ENCODE results near the gene PROKR2. TPM values are rescaled to one million over a fixed set of nuclear protein-coding genes. Genes with fewer than 3 reads are reported as not detected.

The PROKR2 gene
- total RNA-seq, 2 experiments from 2014 or later = not detected

- TF ChIP-seq CTCF (IDR thresholded peaks at IDR 0.05) = no peak
- intact Hi-C loops (cut with DNase I, micrococcal nuclease) = no loop called here
- POLR2A ChIA-PET = interaction anchor here (0.9 kb wide), 1 partner anchor 9 kb away, joined by 3 read pairs; no protein-coding TSS in a partner anchor
These were observed 46.0 kb upstream of the PROKR2 start for GRCh38 chr20:5362771-5363170.

GRCh38 chr20:5361176-5361575, 44.4 kb upstream of the PROKR2 start:
- Histone ChIP-seq H3K9me3 (ENCODE audit: control insufficient read depth in 1 of 2, insufficient read depth in 1 of 2, low read length in 2 of 2) (peaks cover 4 to 6% of the 10 kb centered on the region in 2 experiments), H3K27ac (ENCODE audit: low read depth in 1 of 2, low read length in 2 of 2) (no peak overlapping the region), H3K27me3 (ENCODE audit: control insufficient read depth in 1 of 2, insufficient read depth in 2 of 2, low read length in 2 of 2) (peaks cover 0 to 6% of the 10 kb centered on the region in 2 experiments), H3K36me3 (ENCODE audit: insufficient read depth, low read length) (no peaks in the 10 kb centered on the region), H3K4me1 (ENCODE audit: insufficient read depth, low read length) (no peaks in the 10 kb centered on the region), H3K4me3 (ENCODE audit: low read length) (no peak overlapping the region)
- peaks cover 1% of the 10 kb centered on the region for H3K9me3 Mint-ChIP-seq
- TF ChIP-seq CTCF (IDR thresholded peaks at IDR 0.05) = no peak
- DNase-seq = no peak
- no peak overlapping the region for H3K27ac Mint-ChIP-seq
- peaks cover 30% of the 10 kb centered on the region for H3K27me3 Mint-ChIP-seq
- POLR2A ChIA-PET = no interaction called here
- intact Hi-C loops (cut with DNase I, micrococcal nuclease) = no loop called here
- CTCF ChIA-PET = no interaction called here
- no peaks in the 10 kb centered on the region for H3K36me3 Mint-ChIP-seq (ENCODE audit: low read depth)
- no peak for ATAC-seq (ENCODE audit: poor library complexity)
- H3K4me1 Mint-ChIP-seq (ENCODE audit: low read depth) = no peaks in the 10 kb centered on the region
- H3K4me3 Mint-ChIP-seq = no peak overlapping the region

More at GRCh38 chr20:5362771-5363170, 46.0 kb upstream of the PROKR2 start:
- H3K4me1 Mint-ChIP-seq (ENCODE audit: low read depth) = no peaks in the 10 kb centered on the region
- DNase-seq (no peak), ATAC-seq (ENCODE audit: poor library complexity) (no peak)
- Histone ChIP-seq H3K4me1 (ENCODE audit: insufficient read depth, low read length) (no peaks in the 10 kb centered on the region), H3K4me3 (ENCODE audit: low read length) (no peak overlapping the region), H3K27me3 (ENCODE audit: control insufficient read depth in 1 of 2, insufficient read depth in 2 of 2, low read length in 2 of 2) (peaks cover 2 to 4% of the 10 kb centered on the region in 2 experiments), H3K36me3 (ENCODE audit: insufficient read depth, low read length) (no peaks in the 10 kb centered on the region), H3K9me3 (ENCODE audit: control insufficient read depth in 1 of 2, insufficient read depth in 1 of 2, low read length in 2 of 2) (peaks cover 4 to 6% of the 10 kb centered on the region in 2 experiments), H3K27ac (ENCODE audit: low read depth in 1 of 2, low read length in 2 of 2) (no peak overlapping the region)
- H3K9me3 Mint-ChIP-seq = peaks cover 5% of the 10 kb centered on the region
- H3K27me3 Mint-ChIP-seq = peaks cover 39% of the 10 kb centered on the region
- CTCF ChIA-PET = no interaction called here
- H3K36me3 Mint-ChIP-seq (ENCODE audit: low read depth) = no peaks in the 10 kb centered on the region
- no peak overlapping the region for H3K4me3 Mint-ChIP-seq
- H3K27ac Mint-ChIP-seq = no peak overlapping the region

DNA sequence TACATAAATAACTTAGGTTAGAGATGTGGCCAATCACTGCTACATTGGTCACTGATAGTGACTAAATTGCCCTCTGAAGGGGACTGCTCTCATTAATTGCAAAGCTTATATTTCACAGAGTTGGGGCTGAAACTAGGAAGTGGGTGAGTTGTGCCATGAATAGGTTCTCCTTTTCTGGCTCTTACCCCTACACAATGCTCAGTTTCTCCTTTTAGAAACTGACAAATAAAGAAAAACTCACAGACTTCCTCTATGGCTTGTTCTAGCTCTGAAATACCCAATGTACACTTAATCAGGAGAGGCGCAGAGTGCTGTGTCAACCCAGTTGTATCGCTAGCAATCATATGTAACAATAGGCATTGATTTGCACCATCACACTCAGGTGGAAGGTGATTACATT, 41.2 kb upstream of the PROKR2 start:
- DNase-seq (no peak), ATAC-seq (ENCODE audit: poor library complexity) (no peak)
- intact Hi-C loops (cut with DNase I, micrococcal nuclease) = no loop called here
- peaks cover 18% of the 10 kb centered on the region for H3K27me3 Mint-ChIP-seq
- Histone ChIP-seq H3K36me3 (ENCODE audit: insufficient read depth, low read length) (no peaks in the 10 kb centered on the region), H3K4me1 (ENCODE audit: insufficient read depth, low read length) (no peaks in the 10 kb centered on the region), H3K27me3 (ENCODE audit: control insufficient read depth in 1 of 2, insufficient read depth in 2 of 2, low read length in 2 of 2) (peaks cover 3 to 7% of the 10 kb centered on the region in 2 experiments), H3K4me3 (ENCODE audit: low read length) (no peak overlapping the region), H3K9me3 (ENCODE audit: control insufficient read depth in 1 of 2, insufficient read depth in 1 of 2, low read length in 2 of 2) (peaks cover 0 to 4% of the 10 kb centered on the region in 2 experiments), H3K27ac (ENCODE audit: low read depth in 1 of 2, low read length in 2 of 2) (no peak overlapping the region)
- H3K4me3 Mint-ChIP-seq = no peak overlapping the region
- no peak overlapping the region for H3K27ac Mint-ChIP-seq
- ChIA-PET POLR2A (no interaction called here), CTCF (no interaction called here)
- H3K4me1 Mint-ChIP-seq (ENCODE audit: low read depth) = no peaks in the 10 kb centered on the region
- no peaks in the 10 kb centered on the region for H3K9me3 Mint-ChIP-seq
- no peak for TF ChIP-seq CTCF (IDR thresholded peaks at IDR 0.05)
- no peaks in the 10 kb centered on the region for H3K36me3 Mint-ChIP-seq (ENCODE audit: low read depth)

All from CD4-positive, alpha-beta T cell (primary cell).